Measurements from ENCODE around the gene EEF1E1. TPM values are rescaled to one million over a fixed set of nuclear protein-coding genes. Genes with fewer than 3 reads are reported as not detected.
A peak's percentile ranks its signal among the peaks of the same experiment; 100 is the strongest.

Gene EEF1E1
- polyA plus RNA-seq, 3 donors: 14.6 to 42.2 (median 26.2) TPM

- no peaks in the 10 kb centered on the region for H3K79me2 ChIP-seq (ENCODE audit: insufficient read depth, low read length)
- 0% methylated on average over 1 of the region's 5 CpGs for WGBS (ENCODE audit: insufficient coverage)
- H2AFZ ChIP-seq (ENCODE audit: insufficient read depth, low read depth, low read length, poor library complexity, severe bottlenecking): peak overlapping the region; percentile 45
- Mint-ChIP-seq H3K27me3 (ENCODE audit: low read depth in 3 of 3) (peaks cover 0 to 1% (median 1%) of the 10 kb centered on the region in 3 donors), H3K9me3 (no peaks in the 10 kb centered on the region), H3K27ac (no peak overlapping the region), H3K4me1 (peaks cover 12% of the 10 kb centered on the region), H3K4me3 (no peak overlapping the region), H3K36me3 (no peaks in the 10 kb centered on the region)
- TF ChIP-seq CTCF (IDR thresholded peaks at IDR 0.05): no peak
- H3K4me3 ChIP-seq (replicated peaks in 1 of 3; ENCODE audit: low read depth in 2 of 3, low read length in 3 of 3): no peak overlapping the region
- no peak overlapping the region for H3K27ac ChIP-seq (ENCODE audit: low read depth in 1 of 2, low read length in 2 of 2)
- H3K9me3 ChIP-seq (replicated peaks in 1 of 2; ENCODE audit: control insufficient read depth in 1 of 2, insufficient read depth in 1 of 2, low read length in 2 of 2): no peaks in the 10 kb centered on the region
- H3K4me1 ChIP-seq (ENCODE audit: control insufficient read depth in 1 of 2, insufficient read depth in 2 of 2, low read length in 2 of 2): peaks cover 0 to 9% of the 10 kb centered on the region in 2 donors
- H3K4me2 ChIP-seq (replicated peaks; ENCODE audit: extremely low read depth, low read length, poor library complexity, severe bottlenecking): no peak overlapping the region
- no peak overlapping the region for H3K9ac ChIP-seq (ENCODE audit: insufficient read depth, low read length, poor library complexity, severe bottlenecking)
- H3K27me3 ChIP-seq (ENCODE audit: control insufficient read depth in 2 of 2, insufficient read depth in 2 of 2, low read length in 2 of 2): no peaks in the 10 kb centered on the region
- H3K36me3 ChIP-seq (replicated peaks in 1 of 2; ENCODE audit: control insufficient read depth in 1 of 2, insufficient read depth in 2 of 2, low read length in 2 of 2): no peaks in the 10 kb centered on the region
- peak in 1 of 3 donors; percentile 11 for DNase-seq
- intact Hi-C loops (cut with micrococcal nuclease): loop anchor here (2.0 to 5.0 kb wide), 2 partner anchors 87 to 88 kb away; no protein-coding TSS in a partner anchor
- no peaks in the 10 kb centered on the region for H4K20me1 ChIP-seq (ENCODE audit: insufficient read depth, low read length)
Observed at GRCh38 chr6:8130399-8130798, 28.1 kb upstream of the EEF1E1 start.

GRCh38 chr6:8123236-8123635 is 20.9 kb upstream of the EEF1E1 start:
- WGBS (ENCODE audit: insufficient coverage): 95% methylated on average over 4 of the region's 5 CpGs
- Mint-ChIP-seq H3K9me3 (peaks cover 0 to 7% (median 0%) of the 10 kb centered on the region in 7 donors), H3K4me1 (no peaks in the 10 kb centered on the region), H3K27ac (no peak overlapping the region), H3K36me3 (no peaks in the 10 kb centered on the region), H3K27me3 (ENCODE audit: low read depth in 3 of 3) (peaks cover 5 to 8% (median 6%) of the 10 kb centered on the region in 3 donors), H3K4me3 (no peak overlapping the region)
- Histone ChIP-seq H3K27ac (ENCODE audit: low read depth in 1 of 2, low read length in 2 of 2) (no peak overlapping the region), H3K9ac (ENCODE audit: insufficient read depth, low read length, poor library complexity, severe bottlenecking) (no peak overlapping the region), H3K4me2 (replicated peaks; ENCODE audit: extremely low read depth, low read length, poor library complexity, severe bottlenecking) (no peak overlapping the region), H3K4me3 (replicated peaks in 1 of 3; ENCODE audit: low read depth in 2 of 3, low read length in 3 of 3) (no peak overlapping the region), H3K9me3 (replicated peaks in 1 of 2; ENCODE audit: control insufficient read depth in 1 of 2, insufficient read depth in 1 of 2, low read length in 2 of 2) (no peaks in the 10 kb centered on the region), H3K4me1 (ENCODE audit: control insufficient read depth in 1 of 2, insufficient read depth in 2 of 2, low read length in 2 of 2) (no peaks in the 10 kb centered on the region), H2AFZ (ENCODE audit: insufficient read depth, low read depth, low read length, poor library complexity, severe bottlenecking) (no peak overlapping the region), H3K27me3 (ENCODE audit: control insufficient read depth in 2 of 2, insufficient read depth in 2 of 2, low read length in 2 of 2) (no peaks in the 10 kb centered on the region), H3K36me3 (replicated peaks in 1 of 2; ENCODE audit: control insufficient read depth in 1 of 2, insufficient read depth in 2 of 2, low read length in 2 of 2) (no peaks in the 10 kb centered on the region), H3K79me2 (ENCODE audit: insufficient read depth, low read length) (no peaks in the 10 kb centered on the region), H4K20me1 (ENCODE audit: insufficient read depth, low read length) (no peaks in the 10 kb centered on the region)
- DNase-seq: no peak
- TF ChIP-seq CTCF (IDR thresholded peaks at IDR 0.05): no peak
- intact Hi-C loops (cut with micrococcal nuclease): no loop called here
